ENCODE data around the gene CWC27.

The CWC27 gene

GRCh38 chr5:65010841-65011240 is 242.1 kb downstream of the CWC27 start (continued):
- TF ChIP-seq PRDM2 (tag by site-specific recombination; IDR thresholded peaks at IDR 0.05; ENCODE audit: borderline replicate concordance), result no peak

DNA sequence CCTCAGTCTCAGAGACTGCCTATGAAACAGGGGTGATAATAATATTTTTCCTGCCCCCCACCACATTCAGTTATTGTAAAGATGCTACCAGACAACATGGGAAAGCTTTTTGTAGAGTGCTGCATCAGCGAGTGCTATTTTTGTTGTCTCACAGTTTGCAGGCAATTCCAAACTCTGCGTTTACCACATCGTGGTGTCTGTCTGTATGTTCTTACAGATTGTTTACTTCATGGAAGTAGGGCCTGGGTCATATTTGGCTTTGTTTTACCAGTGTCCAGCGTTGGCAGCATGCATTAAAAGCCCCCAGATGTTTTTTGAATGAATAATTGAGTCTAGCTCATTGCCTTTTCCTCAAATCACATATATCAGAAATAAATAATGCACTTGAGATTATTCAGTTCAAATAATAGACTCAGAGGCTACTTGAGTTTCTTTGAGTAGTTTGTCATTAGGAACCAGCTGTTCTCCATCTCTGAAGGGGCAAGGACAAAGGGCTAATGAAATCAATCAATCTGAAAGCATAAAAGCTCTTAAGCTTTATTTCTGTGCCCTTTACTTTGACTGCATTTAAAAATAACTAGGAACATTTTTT is 243.7 kb downstream of the CWC27 start:
- Histone ChIP-seq H3K27ac (ENCODE audit: extremely low read depth, low read depth, low read length) (no peak overlapping the region), H3K4me1 (ENCODE audit: control insufficient read depth, insufficient read depth, low read length) (no peaks in the 10 kb centered on the region), H3K36me3 (ENCODE audit: control insufficient read depth in 2 of 2, insufficient read depth in 1 of 2, low read length in 2 of 2) (no peaks in the 10 kb centered on the region), H3K4me3 (ENCODE audit: low read depth, low read length) (no peak overlapping the region), H3K9me3 (ENCODE audit: control insufficient read depth, insufficient read depth, low read depth, low read length) (no peaks in the 10 kb centered on the region)
- CTCF ChIA-PET, result interaction anchor here (0.7 kb wide), 1 partner anchor 65 kb away, joined by 3 read pairs; no protein-coding TSS in a partner anchor
- POLR2A ChIA-PET, result interaction anchor here (1.2 kb wide), 1 partner anchor 30 kb away, joined by 3 read pairs; no protein-coding TSS in a partner anchor
- TF ChIP-seq ZNF692 (tag by site-specific recombination; IDR thresholded peaks at IDR 0.05), result no peak
- TF ChIP-seq ZNF707 (tag by site-specific recombination; IDR thresholded peaks at IDR 0.05), result no peak
- TF ChIP-seq ZNF202 (tag by site-specific recombination; IDR thresholded peaks at IDR 0.05; ENCODE audit: borderline replicate concordance), result no peak
- no peak for TF ChIP-seq ZNF529 (tag by site-specific recombination; IDR thresholded peaks at IDR 0.05; ENCODE audit: insufficient replicate concordance)
- no peak for TF ChIP-seq ZNF544 (tag by site-specific recombination; IDR thresholded peaks at IDR 0.05)
- TF ChIP-seq TRIM28 (IDR thresholded peaks at IDR 0.05; ENCODE audit: borderline replicate concordance, low read length), result no peak
- TF ChIP-seq MEIS1 (CRISPR knock-in tag; IDR thresholded peaks at IDR 0.05; ENCODE audit: borderline replicate concordance), result no peak
- no peak for TF ChIP-seq ZNF555 (tag by site-specific recombination; conservative IDR thresholded peaks at IDR 0.05)
- no peak for TF ChIP-seq ZSCAN23 (tag by site-specific recombination; IDR thresholded peaks at IDR 0.05)
- no peak for TF ChIP-seq ZNF768 (tag by site-specific recombination; IDR thresholded peaks at IDR 0.05)
- no peak for TF ChIP-seq SALL2 (tag by site-specific recombination; IDR thresholded peaks at IDR 0.05; ENCODE audit: borderline replicate concordance)
- TF ChIP-seq ZNF776 (tag by site-specific recombination; IDR thresholded peaks at IDR 0.05; ENCODE audit: borderline replicate concordance), result no peak
- TF ChIP-seq ZBTB8A (tag by site-specific recombination; IDR thresholded peaks at IDR 0.05), result no peak
- no peak for TF ChIP-seq ZNF221 (tag by site-specific recombination; IDR thresholded peaks at IDR 0.05; ENCODE audit: borderline replicate concordance)
- TF ChIP-seq TCF7L2 (IDR thresholded peaks at IDR 0.05; ENCODE audit: borderline replicate concordance, low read depth, low read length), result no peak
- no peak for TF ChIP-seq ZNF585B (tag by site-specific recombination; IDR thresholded peaks at IDR 0.05)
- no peak for TF ChIP-seq ZNF48 (tag by site-specific recombination; IDR thresholded peaks at IDR 0.05)
- no peak for TF ChIP-seq GLIS2 (tag by site-specific recombination; IDR thresholded peaks at IDR 0.05)
- TF ChIP-seq ZEB2 (tag by site-specific recombination; IDR thresholded peaks at IDR 0.05), result no peak
- TF ChIP-seq ZNF792 (tag by site-specific recombination; IDR thresholded peaks at IDR 0.05), result no peak
